ENCODE results near the gene NPL. TPM values are rescaled to one million over a fixed set of nuclear protein-coding genes. Genes with fewer than 3 reads are reported as not detected.

The NPL gene
- total and polyA plus RNA-seq, 2 of the 13 experiments (the other 11 are each of a cell fraction or from before 2014, with no cell fraction given), result 0.03 to 0.04 TPM

DNA sequence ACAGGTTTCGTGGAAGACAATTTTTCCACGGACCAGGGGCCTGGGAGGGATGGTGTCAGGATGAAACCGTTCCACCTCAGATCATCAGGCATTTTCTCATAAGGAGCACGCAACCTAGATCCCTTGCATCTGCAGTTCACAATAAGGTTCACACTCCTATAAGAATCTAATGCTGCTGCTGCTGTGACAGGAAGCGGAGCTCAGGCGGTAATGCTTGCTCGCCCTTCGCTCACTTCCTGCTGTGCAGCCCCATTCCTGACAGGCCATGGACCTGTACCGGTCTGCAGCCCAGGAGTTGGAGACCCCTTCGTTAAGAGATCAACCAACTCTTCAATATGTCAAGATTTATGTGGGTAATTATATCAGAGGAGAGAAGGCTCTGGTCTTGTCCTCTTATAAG lies 46.2 kb downstream of the NPL start:
- peaks cover 0 to 20% of the 10 kb centered on the region in 2 experiments; a peak in 2 of 5 replicates for H3K27me3 ChIP-seq (ENCODE audit: control insufficient read depth in 1 of 2, insufficient read depth in 2 of 2, low read length in 2 of 2)
- CTCF ChIA-PET (ENCODE audit: low intra/inter-chr PET ratio, low total read pairs), result no interaction called here
- intact Hi-C loops (cut with micrococcal nuclease; ENCODE audit: unreplicated experiment) (no loop called here), in situ Hi-C loops (cut with HindIII; ENCODE audit: extremely low pct_ligation_motif_present, low pct_unique_long_range_greater_than_20kb) (no loop called here)
- POLR2A ChIA-PET, result no interaction called here
- H3K4me3 ChIP-seq (replicated peaks in 1 of 3; ENCODE audit: insufficient read depth in 1 of 3, low read depth in 2 of 3, low read length in 3 of 3), result no peak overlapping the region
- H3K9ac ChIP-seq (ENCODE audit: insufficient read depth, low read depth, low read length), result no peak overlapping the region
- no peaks in the 10 kb centered on the region for H3K36me3 ChIP-seq (replicated peaks in 1 of 2; ENCODE audit: control insufficient read depth in 1 of 2, insufficient read depth in 2 of 2, low read length in 2 of 2)
- 47% methylated on average over 10 of the region's 10 CpGs for WGBS (ENCODE audit: low lambda C conversion rate)
- H3K9me3 ChIP-seq (ENCODE audit: low read length), result no peaks in the 10 kb centered on the region
- ATAC-seq (no peak), DNase-seq (ENCODE audit: low spot score) (no peak), FAIRE-seq (no peak)
- H4K20me1 ChIP-seq (ENCODE audit: insufficient read depth, low read length), result peaks cover 13% of the 10 kb centered on the region
- no TSS peak for BruUV-seq (replicated peaks)
- H3K4me1 ChIP-seq (ENCODE audit: insufficient read depth, low read length), result no peaks in the 10 kb centered on the region
- no peak overlapping the region for H3K4me2 ChIP-seq (ENCODE audit: low read depth, low read length)
- no peak overlapping the region for H2AFZ ChIP-seq (ENCODE audit: low read length)
- H3K27ac ChIP-seq (ENCODE audit: extremely low read length, insufficient read depth, low read length), result no peak overlapping the region
- H3K79me2 ChIP-seq (ENCODE audit: insufficient read depth, low read length), result peaks cover 13% of the 10 kb centered on the region
- no peak for TF ChIP-seq SP4 (CRISPR knock-in tag; IDR thresholded peaks at IDR 0.05)
- TF ChIP-seq, protein P1, sequence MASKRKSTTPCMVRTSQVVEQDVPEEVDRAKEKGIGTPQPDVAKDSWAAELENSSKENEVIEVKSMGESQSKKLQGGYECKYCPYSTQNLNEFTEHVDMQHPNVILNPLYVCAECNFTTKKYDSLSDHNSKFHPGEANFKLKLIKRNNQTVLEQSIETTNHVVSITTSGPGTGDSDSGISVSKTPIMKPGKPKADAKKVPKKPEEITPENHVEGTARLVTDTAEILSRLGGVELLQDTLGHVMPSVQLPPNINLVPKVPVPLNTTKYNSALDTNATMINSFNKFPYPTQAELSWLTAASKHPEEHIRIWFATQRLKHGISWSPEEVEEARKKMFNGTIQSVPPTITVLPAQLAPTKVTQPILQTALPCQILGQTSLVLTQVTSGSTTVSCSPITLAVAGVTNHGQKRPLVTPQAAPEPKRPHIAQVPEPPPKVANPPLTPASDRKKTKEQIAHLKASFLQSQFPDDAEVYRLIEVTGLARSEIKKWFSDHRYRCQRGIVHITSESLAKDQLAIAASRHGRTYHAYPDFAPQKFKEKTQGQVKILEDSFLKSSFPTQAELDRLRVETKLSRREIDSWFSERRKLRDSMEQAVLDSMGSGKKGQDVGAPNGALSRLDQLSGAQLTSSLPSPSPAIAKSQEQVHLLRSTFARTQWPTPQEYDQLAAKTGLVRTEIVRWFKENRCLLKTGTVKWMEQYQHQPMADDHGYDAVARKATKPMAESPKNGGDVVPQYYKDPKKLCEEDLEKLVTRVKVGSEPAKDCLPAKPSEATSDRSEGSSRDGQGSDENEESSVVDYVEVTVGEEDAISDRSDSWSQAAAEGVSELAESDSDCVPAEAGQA (IDR thresholded peaks at IDR 0.05; ENCODE audit: low read depth), result no peak
- TF ChIP-seq, protein P1 (CRISPR knock-in tag; IDR thresholded peaks at IDR 0.05; ENCODE audit: borderline replicate concordance), result no peak
- TF ChIP-seq FOXM1 (CRISPR knock-in tag; IDR thresholded peaks at IDR 0.05), result no peak
- TF ChIP-seq TAF1 (CRISPR knock-in tag; IDR thresholded peaks at IDR 0.05), result no peak
- TF ChIP-seq, protein P2, sequence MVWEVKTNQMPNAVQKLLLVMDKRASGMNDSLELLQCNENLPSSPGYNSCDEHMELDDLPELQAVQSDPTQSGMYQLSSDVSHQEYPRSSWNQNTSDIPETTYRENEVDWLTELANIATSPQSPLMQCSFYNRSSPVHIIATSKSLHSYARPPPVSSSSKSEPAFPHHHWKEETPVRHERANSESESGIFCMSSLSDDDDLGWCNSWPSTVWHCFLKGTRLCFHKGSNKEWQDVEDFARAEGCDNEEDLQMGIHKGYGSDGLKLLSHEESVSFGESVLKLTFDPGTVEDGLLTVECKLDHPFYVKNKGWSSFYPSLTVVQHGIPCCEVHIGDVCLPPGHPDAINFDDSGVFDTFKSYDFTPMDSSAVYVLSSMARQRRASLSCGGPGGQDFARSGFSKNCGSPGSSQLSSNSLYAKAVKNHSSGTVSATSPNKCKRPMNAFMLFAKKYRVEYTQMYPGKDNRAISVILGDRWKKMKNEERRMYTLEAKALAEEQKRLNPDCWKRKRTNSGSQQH (CRISPR knock-in tag; IDR thresholded peaks at IDR 0.05; ENCODE audit: low read depth), result no peak
- no peak for TF ChIP-seq PLRG1 (conservative IDR thresholded peaks at IDR 0.05)
- TF ChIP-seq ZNF569 (CRISPR knock-in tag; IDR thresholded peaks at IDR 0.05; ENCODE audit: borderline replicate concordance), result no peak
- TF ChIP-seq, protein P3, sequence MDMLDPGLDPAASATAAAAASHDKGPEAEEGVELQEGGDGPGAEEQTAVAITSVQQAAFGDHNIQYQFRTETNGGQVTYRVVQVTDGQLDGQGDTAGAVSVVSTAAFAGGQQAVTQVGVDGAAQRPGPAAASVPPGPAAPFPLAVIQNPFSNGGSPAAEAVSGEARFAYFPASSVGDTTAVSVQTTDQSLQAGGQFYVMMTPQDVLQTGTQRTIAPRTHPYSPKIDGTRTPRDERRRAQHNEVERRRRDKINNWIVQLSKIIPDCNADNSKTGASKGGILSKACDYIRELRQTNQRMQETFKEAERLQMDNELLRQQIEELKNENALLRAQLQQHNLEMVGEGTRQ (IDR thresholded peaks at IDR 0.05; ENCODE audit: low read depth, low read length), result no peak
- TF ChIP-seq, protein P3 (CRISPR knock-in tag; IDR thresholded peaks at IDR 0.05; ENCODE audit: borderline replicate concordance), result no peak
- no peak for TF ChIP-seq ZFAT (CRISPR knock-in tag; conservative IDR thresholded peaks at IDR 0.05)
- TF ChIP-seq, protein P4, sequence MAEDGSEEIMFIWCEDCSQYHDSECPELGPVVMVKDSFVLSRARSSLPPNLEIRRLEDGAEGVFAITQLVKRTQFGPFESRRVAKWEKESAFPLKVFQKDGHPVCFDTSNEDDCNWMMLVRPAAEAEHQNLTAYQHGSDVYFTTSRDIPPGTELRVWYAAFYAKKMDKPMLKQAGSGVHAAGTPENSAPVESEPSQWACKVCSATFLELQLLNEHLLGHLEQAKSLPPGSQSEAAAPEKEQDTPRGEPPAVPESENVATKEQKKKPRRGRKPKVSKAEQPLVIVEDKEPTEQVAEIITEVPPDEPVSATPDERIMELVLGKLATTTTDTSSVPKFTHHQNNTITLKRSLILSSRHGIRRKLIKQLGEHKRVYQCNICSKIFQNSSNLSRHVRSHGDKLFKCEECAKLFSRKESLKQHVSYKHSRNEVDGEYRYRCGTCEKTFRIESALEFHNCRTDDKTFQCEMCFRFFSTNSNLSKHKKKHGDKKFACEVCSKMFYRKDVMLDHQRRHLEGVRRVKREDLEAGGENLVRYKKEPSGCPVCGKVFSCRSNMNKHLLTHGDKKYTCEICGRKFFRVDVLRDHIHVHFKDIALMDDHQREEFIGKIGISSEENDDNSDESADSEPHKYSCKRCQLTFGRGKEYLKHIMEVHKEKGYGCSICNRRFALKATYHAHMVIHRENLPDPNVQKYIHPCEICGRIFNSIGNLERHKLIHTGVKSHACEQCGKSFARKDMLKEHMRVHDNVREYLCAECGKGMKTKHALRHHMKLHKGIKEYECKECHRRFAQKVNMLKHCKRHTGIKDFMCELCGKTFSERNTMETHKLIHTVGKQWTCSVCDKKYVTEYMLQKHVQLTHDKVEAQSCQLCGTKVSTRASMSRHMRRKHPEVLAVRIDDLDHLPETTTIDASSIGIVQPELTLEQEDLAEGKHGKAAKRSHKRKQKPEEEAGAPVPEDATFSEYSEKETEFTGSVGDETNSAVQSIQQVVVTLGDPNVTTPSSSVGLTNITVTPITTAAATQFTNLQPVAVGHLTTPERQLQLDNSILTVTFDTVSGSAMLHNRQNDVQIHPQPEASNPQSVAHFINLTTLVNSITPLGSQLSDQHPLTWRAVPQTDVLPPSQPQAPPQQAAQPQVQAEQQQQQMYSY (CRISPR knock-in tag; IDR thresholded peaks at IDR 0.05), result no peak
- TF ChIP-seq SIN3A (IDR thresholded peaks at IDR 0.05; ENCODE audit: borderline replicate concordance, low read depth, low read length), result no peak

Data from HepG2 (cell line).